Memory B cell (primary cell): Measurements from ENCODE around the gene SLX4IP.

Experiments used
- ATAC-seq: fragments of 150-1000 bp; cut with Tn5 transposase; 2 replicates; pipeline ENCODE4 v1.10.0; 2021; ENCODE audit warnings: low read depth, mild to moderate bottlenecking, moderate library complexity
- DNase-seq, 2 donors: peaks; one replicate each; pipeline ENCODE4 v3.0.0; 2022; ENCODE audit warnings: low spot score in 2 of 2
- H3K27ac Mint-ChIP-seq: one replicate; pipeline ENCODE4 v1.8.0; 2022; ENCODE audit warnings: mild to moderate bottlenecking, moderate library complexity, mixed read lengths
- H3K27me3 Mint-ChIP-seq: one replicate; pipeline ENCODE4 v1.8.0; 2022; ENCODE audit warnings: mixed read lengths
- H3K36me3 Mint-ChIP-seq: one replicate; pipeline ENCODE4 v1.8.0; 2022; ENCODE audit warnings: mild to moderate bottlenecking, mixed read lengths
- H3K4me1 Mint-ChIP-seq: one replicate; pipeline ENCODE4 v1.8.0; 2022; ENCODE audit warnings: mixed read lengths
- H3K4me3 Mint-ChIP-seq: one replicate; pipeline ENCODE4 v1.8.0; 2022; ENCODE audit warnings: mild to moderate bottlenecking, moderate library complexity, mixed read lengths
- H3K9me3 Mint-ChIP-seq: one replicate; pipeline ENCODE4 v1.8.0; 2022; ENCODE audit warnings: mixed read lengths

The SLX4IP gene

GRCh38 chr20:10631126-10631525, 196.0 kb downstream of the SLX4IP start:
- Mint-ChIP-seq H3K9me3 (no peaks in the 10 kb centered on the region), H3K36me3 (peaks cover 2% of the 10 kb centered on the region), H3K4me1 (peaks cover 8% of the 10 kb centered on the region), H3K27ac (no peak overlapping the region), H3K4me3 (no peak overlapping the region), H3K27me3 (no peaks in the 10 kb centered on the region)
- ATAC-seq (no peak), DNase-seq (no peak)

GRCh38 chr20:10632721-10633509, 197.8 kb downstream of the SLX4IP start:
- no peaks in the 10 kb centered on the region for H3K27me3 Mint-ChIP-seq
- no peak for ATAC-seq
- no peak overlapping the region for H3K4me3 Mint-ChIP-seq

DNA sequence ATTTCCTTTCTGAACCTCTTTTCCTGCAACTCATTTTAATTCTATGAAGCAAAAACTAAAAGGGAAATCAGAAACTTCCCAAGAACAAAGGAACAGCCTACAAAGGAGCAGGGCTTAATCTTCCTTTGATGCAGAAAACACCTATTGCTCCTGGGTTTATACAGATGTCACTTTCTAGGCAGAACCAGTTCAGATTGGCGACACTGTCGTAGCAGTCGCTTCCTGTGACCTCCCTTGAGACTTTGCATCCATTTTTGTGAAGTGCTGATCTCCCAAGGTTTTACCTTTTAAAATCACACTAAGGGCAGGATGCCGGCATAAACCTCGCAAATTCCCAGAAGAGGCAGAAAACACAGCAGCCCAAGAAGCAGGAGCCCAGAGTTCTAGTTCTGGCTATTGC, 198.6 kb downstream of the SLX4IP start:
- ATAC-seq (peak; percentile 44), DNase-seq (no peak)
- peaks cover 4% of the 10 kb centered on the region for H3K36me3 Mint-ChIP-seq
- no peaks in the 10 kb centered on the region for H3K27me3 Mint-ChIP-seq
- H3K9me3 Mint-ChIP-seq, result no peaks in the 10 kb centered on the region
- H3K4me1 Mint-ChIP-seq, result peaks cover 8% of the 10 kb centered on the region
- H3K4me3 Mint-ChIP-seq, result no peak overlapping the region
- no peak overlapping the region for H3K27ac Mint-ChIP-seq

More at GRCh38 chr20:10632721-10633509, 197.8 kb downstream of the SLX4IP start:
- H3K27ac Mint-ChIP-seq, result no peak overlapping the region
- H3K4me1 Mint-ChIP-seq, result peaks cover 8% of the 10 kb centered on the region
- no peaks in the 10 kb centered on the region for H3K9me3 Mint-ChIP-seq
- DNase-seq, result no peak
- peaks cover 4% of the 10 kb centered on the region for H3K36me3 Mint-ChIP-seq

- no peaks in the 10 kb centered on the region for H3K9me3 Mint-ChIP-seq
- ATAC-seq (peak; percentile 78), DNase-seq (no peak)
- H3K4me3 Mint-ChIP-seq, result no peak overlapping the region
- peaks cover 8% of the 10 kb centered on the region for H3K4me1 Mint-ChIP-seq
- no peak overlapping the region for H3K27ac Mint-ChIP-seq
- H3K27me3 Mint-ChIP-seq, result no peaks in the 10 kb centered on the region
- peaks cover 4% of the 10 kb centered on the region for H3K36me3 Mint-ChIP-seq
Observed at GRCh38 chr20:10634211-10634610, 199.1 kb downstream of the SLX4IP start.

GRCh38 chr20:10634683-10635411, 199.7 kb downstream of the SLX4IP start:
- DNase-seq (no peak), ATAC-seq (no peak)
- peaks cover 8% of the 10 kb centered on the region for H3K4me1 Mint-ChIP-seq

GRCh38 chr20:10635476-10636208, 200.5 kb downstream of the SLX4IP start:
- no peak for DNase-seq
- H3K27ac Mint-ChIP-seq, result no peak overlapping the region
- H3K36me3 Mint-ChIP-seq, result peaks cover 2% of the 10 kb centered on the region
- no peaks in the 10 kb centered on the region for H3K9me3 Mint-ChIP-seq
- no peak for ATAC-seq
- H3K27me3 Mint-ChIP-seq, result no peaks in the 10 kb centered on the region
- no peak overlapping the region for H3K4me3 Mint-ChIP-seq
- H3K4me1 Mint-ChIP-seq, result peaks cover 8% of the 10 kb centered on the region

More at GRCh38 chr20:10634683-10635411, 199.7 kb downstream of the SLX4IP start:
- Mint-ChIP-seq H3K27ac (no peak overlapping the region), H3K9me3 (no peaks in the 10 kb centered on the region), H3K27me3 (no peaks in the 10 kb centered on the region), H3K36me3 (peaks cover 4% of the 10 kb centered on the region), H3K4me3 (no peak overlapping the region)

GRCh38 chr20:10636326-10636818, 201.3 kb downstream of the SLX4IP start:
- no peak overlapping the region for H3K4me3 Mint-ChIP-seq
- no peak overlapping the region for H3K27ac Mint-ChIP-seq
- H3K36me3 Mint-ChIP-seq, result peaks cover 2% of the 10 kb centered on the region
- peaks cover 8% of the 10 kb centered on the region for H3K4me1 Mint-ChIP-seq
- DNase-seq, result no peak
- no peak for ATAC-seq
- H3K27me3 Mint-ChIP-seq, result no peaks in the 10 kb centered on the region
- H3K9me3 Mint-ChIP-seq, result no peaks in the 10 kb centered on the region

DNA sequence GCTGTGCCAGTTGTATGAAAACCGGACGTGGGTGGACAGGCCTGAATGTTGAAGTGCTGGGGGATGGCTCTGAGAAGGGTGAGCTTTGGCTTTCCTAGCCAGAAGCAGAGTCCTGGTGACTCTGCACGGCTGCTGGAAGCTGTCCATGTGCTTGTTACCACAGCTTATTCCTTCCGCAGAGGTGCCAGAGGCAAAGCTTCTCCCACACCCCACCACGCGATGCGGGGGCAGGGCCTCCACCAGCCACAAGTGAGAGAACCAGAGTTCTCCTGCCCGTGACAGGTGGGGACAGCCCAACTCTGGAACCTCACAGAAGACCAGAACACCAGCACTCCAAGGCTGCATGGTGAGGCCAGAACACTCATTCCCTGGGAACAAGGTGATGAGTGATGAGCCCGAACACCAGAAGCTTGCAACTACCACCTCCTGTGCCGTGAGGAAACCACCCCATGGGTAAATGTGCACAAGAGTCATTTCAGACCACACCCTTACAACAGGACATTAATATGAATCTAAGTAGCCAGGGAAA, 202.0 kb downstream of the SLX4IP start:
- no peaks in the 10 kb centered on the region for H3K9me3 Mint-ChIP-seq
- DNase-seq, result no peak
- H3K27me3 Mint-ChIP-seq, result peaks cover 1% of the 10 kb centered on the region
- no peak overlapping the region for H3K4me3 Mint-ChIP-seq
- peaks cover 8% of the 10 kb centered on the region for H3K4me1 Mint-ChIP-seq
- H3K27ac Mint-ChIP-seq, result no peak overlapping the region
- H3K36me3 Mint-ChIP-seq, result peaks cover 2% of the 10 kb centered on the region
- ATAC-seq, result no peak

GRCh38 chr20:10637563-10637962, 202.5 kb downstream of the SLX4IP start:
- ATAC-seq, result no peak
- Mint-ChIP-seq H3K27me3 (peaks cover 1% of the 10 kb centered on the region), H3K36me3 (peaks cover 2% of the 10 kb centered on the region), H3K4me3 (no peak overlapping the region), H3K4me1 (peaks cover 8% of the 10 kb centered on the region), H3K27ac (no peak overlapping the region), H3K9me3 (no peaks in the 10 kb centered on the region)
- no peak for DNase-seq

- H3K4me3 Mint-ChIP-seq, result no peak overlapping the region
Observed at GRCh38 chr20:10639077-10639736, 204.1 kb downstream of the SLX4IP start.

DNA sequence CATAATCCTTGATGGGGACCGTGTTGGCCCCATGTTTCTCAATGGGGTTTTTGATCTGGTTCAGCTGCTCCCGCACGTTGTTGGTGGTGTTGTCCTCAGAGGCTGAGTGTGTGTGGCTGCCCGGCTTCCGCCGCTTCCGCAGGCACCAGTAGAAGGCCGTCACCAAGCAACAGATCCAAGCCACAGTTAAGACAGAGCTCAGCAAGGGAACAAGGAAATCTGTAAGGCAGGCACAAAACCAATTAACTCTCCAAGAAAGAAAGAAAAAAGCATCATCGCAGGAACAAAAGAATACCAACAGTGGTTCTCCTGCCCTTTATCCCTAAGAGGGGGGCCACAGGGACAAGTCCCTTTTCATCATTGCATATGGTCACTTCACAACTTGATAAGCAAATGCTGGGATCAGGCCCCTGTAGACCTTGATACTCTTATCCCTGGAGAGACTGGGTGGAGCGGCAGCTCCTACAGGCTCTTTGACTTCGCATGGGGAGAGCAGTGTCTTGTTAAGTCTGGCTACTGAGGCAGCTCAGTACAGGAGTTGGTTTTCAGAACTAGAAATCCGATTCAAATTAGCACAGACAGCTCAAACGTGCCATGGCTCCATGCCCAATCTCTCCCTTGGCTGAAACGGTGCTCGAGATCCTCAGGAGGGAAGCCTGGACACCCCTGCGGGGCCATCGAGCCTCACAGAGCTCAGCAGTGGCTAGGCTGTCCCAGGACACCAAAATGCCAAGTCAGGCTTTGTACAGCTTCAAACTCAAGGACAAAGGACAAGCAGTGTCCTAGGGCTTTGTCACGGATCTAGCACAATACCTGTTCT, 204.8 kb downstream of the SLX4IP start:
- Mint-ChIP-seq H3K4me1 (no peaks in the 10 kb centered on the region), H3K4me3 (no peak overlapping the region), H3K36me3 (peaks cover 2% of the 10 kb centered on the region), H3K27me3 (peaks cover 1% of the 10 kb centered on the region), H3K27ac (no peak overlapping the region), H3K9me3 (no peaks in the 10 kb centered on the region)
- ATAC-seq, result no peak
- no peak for DNase-seq

More at GRCh38 chr20:10639077-10639736, 204.1 kb downstream of the SLX4IP start:
- H3K9me3 Mint-ChIP-seq, result no peaks in the 10 kb centered on the region
- H3K27me3 Mint-ChIP-seq, result peaks cover 1% of the 10 kb centered on the region
- peaks cover under 1% of the 10 kb centered on the region for H3K4me1 Mint-ChIP-seq
- peaks cover 2% of the 10 kb centered on the region for H3K36me3 Mint-ChIP-seq
- no peak for DNase-seq
- ATAC-seq, result no peak
- H3K27ac Mint-ChIP-seq, result no peak overlapping the region

DNA sequence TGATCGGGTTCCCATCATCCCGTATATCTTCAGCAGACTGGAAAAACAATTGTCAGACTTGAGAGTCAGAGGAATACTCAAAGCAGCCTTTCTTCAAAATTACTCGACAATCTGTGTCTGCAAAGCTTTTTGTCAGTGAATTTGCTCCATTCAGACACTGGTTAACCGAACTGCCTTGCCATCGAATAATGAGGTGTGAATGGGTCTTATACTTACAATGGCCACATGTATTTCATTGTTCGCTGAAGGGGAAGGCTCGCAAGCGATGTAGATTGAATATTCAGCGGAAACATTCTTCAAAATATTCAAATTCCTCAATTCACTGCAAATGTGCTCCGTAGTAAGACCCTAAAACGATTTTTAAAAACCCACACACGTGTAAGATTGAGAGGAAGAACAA, 205.8 kb downstream of the SLX4IP start:
- Mint-ChIP-seq H3K27me3 (peaks cover 5% of the 10 kb centered on the region), H3K4me3 (no peak overlapping the region), H3K9me3 (no peaks in the 10 kb centered on the region), H3K4me1 (no peaks in the 10 kb centered on the region), H3K36me3 (peaks cover 2% of the 10 kb centered on the region), H3K27ac (no peak overlapping the region)
- DNase-seq, result no peak
- ATAC-seq, result no peak

GRCh38 chr20:10641467-10641866, 206.4 kb downstream of the SLX4IP start:
- Mint-ChIP-seq H3K27me3 (peaks cover 5% of the 10 kb centered on the region), H3K9me3 (no peaks in the 10 kb centered on the region), H3K27ac (no peak overlapping the region), H3K36me3 (peaks cover 2% of the 10 kb centered on the region), H3K4me1 (no peaks in the 10 kb centered on the region), H3K4me3 (no peak overlapping the region)
- DNase-seq (no peak), ATAC-seq (no peak)
